Heart left ventricle (tissue), 16 donors: ENCODE results near the gene TAAR8. TPM values are rescaled to one million over a fixed set of nuclear protein-coding genes. Genes with fewer than 3 reads are reported as not detected.
A peak's percentile ranks its signal among the peaks of the same experiment; 100 is the strongest.

Source experiments
- ATAC-seq, 4 donors: fragments of 200-7000 bp; cut with Tn5 transposase; one replicate each; pipeline ENCODE4 v1.9.1; 2020 to 2022; ENCODE audit warnings: moderate library complexity in 4 of 4, mild to moderate bottlenecking in 3 of 4, moderate number of reproducible peaks in 1 of 4
- DNase-seq, 5 donors: peaks; one replicate each; pipeline ENCODE4 v3.0.0-alpha.2; 2020
- H3K27ac ChIP-seq, 12 donors: fragments of 200-600 bp; sonication (generic) in 4 of 12; one replicate each; pipeline versions ENCODE4 v1.5.0 to v1.8.0; 2016 to 2022; ENCODE audit warnings: mild to moderate bottlenecking in 2 of 12
- H3K27me3 ChIP-seq, 9 donors: fragments of 200-600 bp; sonication (generic) in 2 of 9; one replicate each; pipeline versions ENCODE4 v1.5.1 to v1.8.0; 2016 to 2022; ENCODE audit warnings: mild to moderate bottlenecking in 3 of 9
- H3K36me3 ChIP-seq, 9 donors: fragments of 200-600 bp; sonication (generic) in 2 of 9; one replicate each; pipeline versions ENCODE4 v1.5.0 to v1.8.0; 2018 to 2022; ENCODE audit warnings: mild to moderate bottlenecking in 2 of 9
- H3K4me1 ChIP-seq, 12 donors: fragments of 200-600 bp; sonication (generic) in 4 of 12; one replicate each; pipeline versions ENCODE4 v1.5.0 to v1.8.0; 2016 to 2022; ENCODE audit warnings: mild to moderate bottlenecking in 3 of 12
- H3K4me3 ChIP-seq, 12 donors: fragments of 200-600 bp; sonication (generic) in 4 of 12; one replicate each; pipeline versions ENCODE4 v1.5.0 to v1.8.0; 2017 to 2022; ENCODE audit warnings: mild to moderate bottlenecking in 9 of 12, moderate library complexity in 4 of 12
- H3K9me3 ChIP-seq, 12 donors: fragments of 200-600 bp; sonication (generic) in 4 of 12; one replicate each; pipeline versions ENCODE4 v1.5.0 to v1.8.0; 2016 to 2022; ENCODE audit warnings: mild to moderate bottlenecking in 1 of 12
- POLR2A ChIP-seq, 2 donors: fragments of 450-650 bp; IDR thresholded peaks; one replicate each; pipeline ENCODE4 v1.6.1; 2017; ENCODE audit warnings: antibody characterized with exemption in 2 of 2, mild to moderate bottlenecking in 2 of 2, moderate library complexity in 2 of 2
- WGBS, 4 donors: extraction: QIAGEN DNeasy Blood & Tissue Kit in 2 of 4; methylation state at CpG; one replicate each; pipeline versions ENCODE4 v1.1.5 to v1.1.7; 2013 to 2018; 5-methylcytosine and 5-hydroxymethylcytosine counted together
- intact Hi-C, 10 donors: fragments of 100-400 bp; cut with DNase I; formaldehyde crosslinking; loops; one replicate each; pipeline versions ENCODE4 v1.11.1 to v1.14.2; 2022
- polyA plus RNA-seq, 2 donors: library from polyadenylated mRNA; stranded (reverse); fragments of 200-250 nt; gene quantifications; one replicate each; pipeline ENCODE4 v1.2.3, GENCODE V29; 2013
- total RNA-seq, 9 donors: library from RNA; depleted of rRNA in 2 of 9; stranded (reverse); fragments of >200 nt in 2 of 9; fragmentation: NEBNext Ultra II Directional in 3 of 9; extraction: Animal tissue kit (Norgen Biotek cat#: 25700) in 3 of 9; gene quantifications; one replicate each; pipeline versions ENCODE4 v1.1.0 to v1.2.4, GENCODE V29; 2016 to 2023
- TF ChIP-seq, protein P1 (sequence below), 12 donors: fragments of 200-600 bp; sonication (generic) in 4 of 12; IDR thresholded peaks; one replicate each; pipeline versions ENCODE4 v1.5.0 to v1.8.0; 2018 to 2022; ENCODE audit warnings: antibody characterized with exemption in 12 of 12, mild to moderate bottlenecking in 5 of 12
- donor health status: ischemic (EF 13 %, LVEDD 7.1; RV severe dilation, severe dysfunction).
- donor health status: healthy with polysubstance abuse.
- donor health status: DM: no; HTN: yes; CAD: no.
- donor health status: DM: no; HTN: no; CAD: no.
- donor health status: ischemic (EF 25% LVEDD 6.9; RV normal size, moderate dysfunction).
- donor health status: ischemic (EF 25% LVEDD 5.7; RV mildly dilated, moderate dysfunction).
- donor health status: healthy.
- donor health status: DM: yes; HTN: yes; CAD: no.
- donor health status: ischemic (EF 35%, LVEDD 5.7; RV mildly dilated, moderate dysfunction).
- donor health status: nonischemic (EF 11% LVEDD 7.7; RV severe dilation, severe dysfunction).
- donor health status: DM: yes; HTN: yes; CAD: no.
- donor health status: PGD.
- donor health status: ischemic (EF 29% LVEDD 5.4; RV normal size, mild dysfunction).
- donor health status: nonischemic (EF 23%, LVEDD 6.1; RV moderate dilation, normal function).

The TAAR8 gene
- total and polyA plus RNA-seq, 11 donors: not detected

DNA sequence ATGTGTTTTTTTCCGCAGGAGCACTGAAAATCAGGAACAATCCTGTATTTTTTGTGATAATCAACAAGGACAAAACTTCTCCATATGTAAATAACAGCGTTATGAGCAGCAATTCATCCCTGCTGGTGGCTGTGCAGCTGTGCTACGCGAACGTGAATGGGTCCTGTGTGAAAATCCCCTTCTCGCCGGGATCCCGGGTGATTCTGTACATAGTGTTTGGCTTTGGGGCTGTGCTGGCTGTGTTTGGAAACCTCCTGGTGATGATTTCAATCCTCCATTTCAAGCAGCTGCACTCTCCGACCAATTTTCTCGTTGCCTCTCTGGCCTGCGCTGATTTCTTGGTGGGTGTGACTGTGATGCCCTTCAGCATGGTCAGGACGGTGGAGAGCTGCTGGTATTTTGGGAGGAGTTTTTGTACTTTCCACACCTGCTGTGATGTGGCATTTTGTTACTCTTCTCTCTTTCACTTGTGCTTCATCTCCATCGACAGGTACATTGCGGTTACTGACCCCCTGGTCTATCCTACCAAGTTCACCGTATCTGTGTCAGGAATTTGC, 17.8 kb downstream of the TAAR8 start, which contains the start of gene TAAR6:
Gene TAAR6, plus strand, starts transcription at position 102 of the 557 bp plus-strand sequence. Its CDS starts 0 bp downstream, at position 102.
- ATAC-seq: no peak
- no peak for DNase-seq
- Histone ChIP-seq H3K4me1 (no peaks in the 10 kb centered on the region), H3K9me3 (no peaks in the 10 kb centered on the region), H3K27ac (no peak within 1 kb of the TSS), H3K36me3 (no peaks in the 10 kb centered on the region), H3K4me3 (no peak within 1 kb of the TSS), H3K27me3 (peaks cover 0 to 27% (median 9%) of the 10 kb centered on the region in 9 donors)
- WGBS, 4 donors: 72 to 76% (median 75%) methylated on average over 15 of the region's 15 CpGs
- intact Hi-C loops: no loop called here
- TF ChIP-seq, protein P1, sequence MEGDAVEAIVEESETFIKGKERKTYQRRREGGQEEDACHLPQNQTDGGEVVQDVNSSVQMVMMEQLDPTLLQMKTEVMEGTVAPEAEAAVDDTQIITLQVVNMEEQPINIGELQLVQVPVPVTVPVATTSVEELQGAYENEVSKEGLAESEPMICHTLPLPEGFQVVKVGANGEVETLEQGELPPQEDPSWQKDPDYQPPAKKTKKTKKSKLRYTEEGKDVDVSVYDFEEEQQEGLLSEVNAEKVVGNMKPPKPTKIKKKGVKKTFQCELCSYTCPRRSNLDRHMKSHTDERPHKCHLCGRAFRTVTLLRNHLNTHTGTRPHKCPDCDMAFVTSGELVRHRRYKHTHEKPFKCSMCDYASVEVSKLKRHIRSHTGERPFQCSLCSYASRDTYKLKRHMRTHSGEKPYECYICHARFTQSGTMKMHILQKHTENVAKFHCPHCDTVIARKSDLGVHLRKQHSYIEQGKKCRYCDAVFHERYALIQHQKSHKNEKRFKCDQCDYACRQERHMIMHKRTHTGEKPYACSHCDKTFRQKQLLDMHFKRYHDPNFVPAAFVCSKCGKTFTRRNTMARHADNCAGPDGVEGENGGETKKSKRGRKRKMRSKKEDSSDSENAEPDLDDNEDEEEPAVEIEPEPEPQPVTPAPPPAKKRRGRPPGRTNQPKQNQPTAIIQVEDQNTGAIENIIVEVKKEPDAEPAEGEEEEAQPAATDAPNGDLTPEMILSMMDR (IDR thresholded peaks at IDR 0.05): no peak
- TF ChIP-seq POLR2A (IDR thresholded peaks at IDR 0.05): no peak

DNA sequence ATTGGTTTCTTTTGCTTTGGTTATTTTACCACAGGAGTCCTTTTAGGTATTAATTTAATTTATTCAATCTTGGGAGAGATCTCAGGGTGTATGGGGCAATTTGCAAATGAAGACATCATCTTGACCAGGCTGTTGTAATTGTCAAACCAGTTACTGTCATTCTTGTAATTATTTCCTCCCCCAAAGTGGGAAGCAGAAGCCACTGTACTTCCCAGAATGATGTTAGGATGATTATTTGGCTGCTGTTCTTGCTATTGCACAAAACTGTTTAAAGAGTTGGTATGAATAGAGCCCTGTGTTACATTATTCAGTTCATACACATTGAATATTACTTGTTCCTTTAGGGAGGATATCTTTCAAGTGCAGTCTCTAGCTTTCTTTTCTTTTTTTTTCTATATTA, 19.3 kb downstream of the TAAR8 start:
- TF ChIP-seq, protein P1 (IDR thresholded peaks at IDR 0.05): no peak
- TF ChIP-seq POLR2A (IDR thresholded peaks at IDR 0.05): no peak
- no peak for ATAC-seq

GRCh38 chr6:132584698-132585097, 32.2 kb downstream of the TAAR8 start:
- 70 to 87% (median 80%) methylated on average over 1 of the region's 1 CpG for WGBS, 4 donors
- Histone ChIP-seq H3K9me3 (peaks cover 0 to 6% (median 0%) of the 10 kb centered on the region in 12 donors), H3K36me3 (no peaks in the 10 kb centered on the region), H3K4me1 (no peaks in the 10 kb centered on the region), H3K4me3 (no peak overlapping the region), H3K27me3 (peaks cover 0 to 4% (median 0%) of the 10 kb centered on the region in 9 donors), H3K27ac (no peak overlapping the region)
- intact Hi-C loops: no loop called here
- ATAC-seq (no peak), DNase-seq (no peak)
- no peak for TF ChIP-seq POLR2A (IDR thresholded peaks at IDR 0.05)
- TF ChIP-seq, protein P1 (IDR thresholded peaks at IDR 0.05): no peak

More for the DNA sequence above, 19.3 kb downstream of the TAAR8 start:
- Histone ChIP-seq H3K36me3 (no peaks in the 10 kb centered on the region), H3K9me3 (no peaks in the 10 kb centered on the region), H3K4me3 (no peak overlapping the region), H3K4me1 (no peaks in the 10 kb centered on the region), H3K27me3 (peaks cover 0 to 24% (median 5%) of the 10 kb centered on the region in 9 donors), H3K27ac (no peak overlapping the region)
- intact Hi-C loops: no loop called here
- no peak for DNase-seq

- peak in 1 of 4 donors; percentile 65 for ATAC-seq
- no peaks in the 10 kb centered on the region for H3K36me3 ChIP-seq
- intact Hi-C loops: no loop called here
These were observed 35.0 kb downstream of the TAAR8 start for GRCh38 chr6:132587424-132587823.

More at GRCh38 chr6:132587424-132587823, 35.0 kb downstream of the TAAR8 start:
- Histone ChIP-seq H3K9me3 (no peaks in the 10 kb centered on the region), H3K27ac (no peak overlapping the region), H3K27me3 (peaks cover 0 to 12% (median 0%) of the 10 kb centered on the region in 9 donors), H3K4me1 (no peaks in the 10 kb centered on the region), H3K4me3 (no peak overlapping the region)
- DNase-seq: no peak
- WGBS, 4 donors: 58 to 66% (median 61%) methylated on average over 2 of the region's 2 CpGs
- TF ChIP-seq, protein P1 (IDR thresholded peaks at IDR 0.05): no peak
- no peak for TF ChIP-seq POLR2A (IDR thresholded peaks at IDR 0.05)
